ENCODE measurements around the gene NOL3. TPM values are rescaled to one million over a fixed set of nuclear protein-coding genes. Genes with fewer than 3 reads are reported as not detected.

NOL3 gene
- total and polyA plus RNA-seq, 2 of the 4 experiments (the other 2 are of a cell fraction): 6.1 to 17.2 TPM

DNA sequence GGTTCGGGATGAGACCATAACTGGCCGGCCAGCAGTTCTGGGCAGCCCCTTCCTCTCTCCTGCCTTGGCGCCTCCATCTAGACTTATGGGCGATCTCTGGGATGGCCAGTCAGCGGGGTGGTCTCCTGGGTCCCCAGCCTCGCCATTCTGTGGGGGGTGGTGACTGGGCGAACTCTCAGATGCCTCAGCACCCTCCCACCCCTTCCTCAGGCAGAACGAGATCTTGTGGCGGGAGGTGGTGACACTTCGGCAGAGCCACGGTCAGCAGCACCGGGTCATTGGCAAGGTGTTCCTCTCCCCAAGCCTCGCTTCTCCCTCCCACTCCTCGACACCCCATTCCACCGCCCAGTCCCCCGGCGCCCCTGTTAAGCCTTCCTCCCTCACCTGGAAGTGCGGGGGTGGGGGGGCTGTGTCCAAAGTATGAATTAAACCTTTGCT is 4.2 kb upstream of the NOL3 start:
- H2BK15ac ChIP-seq (ENCODE audit: low read depth, low read length): no peak overlapping the region
- H2BK5ac ChIP-seq (ENCODE audit: low read depth, low read length, poor library complexity, severe bottlenecking): no peak overlapping the region
- H4K91ac ChIP-seq (ENCODE audit: insufficient read depth, low read depth, low read length): no peak overlapping the region
- ATAC-seq (ENCODE audit: low read depth) (no peak), DNase-seq (no peak)
- H3K18ac ChIP-seq (ENCODE audit: low read depth, low read length): no peak overlapping the region
- peak overlapping the region; percentile 55 for H2AK9ac ChIP-seq (replicated peaks; ENCODE audit: low read depth, low read length, poor library complexity)
- no peak overlapping the region for H3K4ac ChIP-seq (ENCODE audit: low read depth, low read length)
- no peak overlapping the region for H3K4me3 ChIP-seq (ENCODE audit: insufficient read depth, low read depth, low read length)
- H2AFZ ChIP-seq (replicated peaks; ENCODE audit: low read length, poor library complexity): no peak overlapping the region
- no peak overlapping the region for H2BK20ac ChIP-seq (ENCODE audit: low read depth, low read length)
- H4K8ac ChIP-seq (ENCODE audit: low read depth in 2 of 2, low read length in 2 of 2): no peak overlapping the region
- no peak overlapping the region for H3K27ac ChIP-seq (ENCODE audit: insufficient read depth, low read length)
- H3K9ac ChIP-seq (ENCODE audit: low read depth, low read length): no peak overlapping the region
- H3K9me3 ChIP-seq (ENCODE audit: control insufficient read depth, insufficient read depth, low read length): no peaks in the 10 kb centered on the region
- 0 out of 2 replicates have a peak overlapping the region, but pooled peaks have one; percentile 3 for H2AK5ac ChIP-seq (ENCODE audit: low read depth, low read length)
- peaks cover 34% of the 10 kb centered on the region for H3K4me1 ChIP-seq (ENCODE audit: control insufficient read depth, insufficient read depth, low read length)
- H3K4me2 ChIP-seq (ENCODE audit: low read depth, low read length): no peak overlapping the region
- H4K20me1 ChIP-seq (ENCODE audit: insufficient read depth, low read length): no peaks in the 10 kb centered on the region
- in situ Hi-C loops (cut with MboI; ENCODE audit: low sequenced_read_pairs) (no loop called here), intact Hi-C loops (cut with micrococcal nuclease) (no loop called here), dilution Hi-C loops (cut with HindIII; ENCODE audit: low sequenced_read_pairs, unreplicated experiment) (no loop called here)
- no peak overlapping the region for H4K5ac ChIP-seq (ENCODE audit: low read depth, low read length)
- WGBS, 2 experiments (ENCODE audit: extremely low coverage in 2 of 2, insufficient read length in 1 of 2): no CpG with 5 or more reads among the region's 18 CpGs
- peaks cover 10% of the 10 kb centered on the region for H3K9me1 ChIP-seq (ENCODE audit: insufficient read depth, low read length)
- H3K14ac ChIP-seq (replicated peaks; ENCODE audit: low read depth, low read length): no peak overlapping the region
- peaks cover 4 to 16% of the 10 kb centered on the region in 2 experiments; a peak in 3 of 4 replicates for H3K79me1 ChIP-seq (ENCODE audit: low read depth in 1 of 2, low read length in 2 of 2)
- TF ChIP-seq CHD1 (IDR thresholded peaks at IDR 0.05; ENCODE audit: low read depth, low read length) (no peak), FOS (IDR thresholded peaks at IDR 0.05; ENCODE audit: low read depth, low read length) (no peak), RAD21 (IDR thresholded peaks at IDR 0.05; ENCODE audit: low read length) (no peak), MXI1 (IDR thresholded peaks at IDR 0.05; ENCODE audit: borderline replicate concordance, low read depth, low read length) (no peak), BHLHE40 (IDR thresholded peaks at IDR 0.05; ENCODE audit: low read depth, low read length) (no peak), RCOR1 (IDR thresholded peaks at IDR 0.05; ENCODE audit: insufficient replicate concordance, low read length) (no peak), RFX5 (IDR thresholded peaks at IDR 0.05; ENCODE audit: low read depth, low read length) (no peak), NFE2L2 (IDR thresholded peaks at IDR 0.05; ENCODE audit: low read depth, low read length) (no peak), MAFK (IDR thresholded peaks at IDR 0.05; ENCODE audit: low read depth, low read length) (no peak)
- TF ChIP-seq, protein P1, sequence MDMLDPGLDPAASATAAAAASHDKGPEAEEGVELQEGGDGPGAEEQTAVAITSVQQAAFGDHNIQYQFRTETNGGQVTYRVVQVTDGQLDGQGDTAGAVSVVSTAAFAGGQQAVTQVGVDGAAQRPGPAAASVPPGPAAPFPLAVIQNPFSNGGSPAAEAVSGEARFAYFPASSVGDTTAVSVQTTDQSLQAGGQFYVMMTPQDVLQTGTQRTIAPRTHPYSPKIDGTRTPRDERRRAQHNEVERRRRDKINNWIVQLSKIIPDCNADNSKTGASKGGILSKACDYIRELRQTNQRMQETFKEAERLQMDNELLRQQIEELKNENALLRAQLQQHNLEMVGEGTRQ (IDR thresholded peaks at IDR 0.05; ENCODE audit: low read depth, low read length): no peak
- no peak overlapping the region for H3K23ac ChIP-seq (ENCODE audit: low read depth, low read length)
- H2BK120ac ChIP-seq (ENCODE audit: low read depth, low read length): no peak overlapping the region
- CTCF ChIA-PET: no interaction called here
- BruUV-seq (replicated peaks): no TSS peak
- H3K36me3 ChIP-seq (ENCODE audit: control insufficient read depth, insufficient read depth, low read length): peaks cover 3% of the 10 kb centered on the region; the same call in 1 of the 2 replicates
- H3K27me3 ChIP-seq (ENCODE audit: control insufficient read depth, insufficient read depth, low read length): peaks cover 24% of the 10 kb centered on the region; the same call in 1 of the 2 replicates
- POLR2A ChIA-PET (ENCODE audit: unreplicated experiment): no interaction called here
- no peak overlapping the region for H3K56ac ChIP-seq (ENCODE audit: extremely low read depth, insufficient read depth, low read length)
